ENCODE measurements around the gene CDKN1A. TPM values are rescaled to one million over a fixed set of nuclear protein-coding genes. Genes with fewer than 3 reads are reported as not detected.

CDKN1A gene
- total and polyA plus RNA-seq, 10 of the 15 experiments (the other 5 are each of a cell fraction or from before 2014, with no cell fraction given) = 25.2 to 637 (median 216) TPM

DNA sequence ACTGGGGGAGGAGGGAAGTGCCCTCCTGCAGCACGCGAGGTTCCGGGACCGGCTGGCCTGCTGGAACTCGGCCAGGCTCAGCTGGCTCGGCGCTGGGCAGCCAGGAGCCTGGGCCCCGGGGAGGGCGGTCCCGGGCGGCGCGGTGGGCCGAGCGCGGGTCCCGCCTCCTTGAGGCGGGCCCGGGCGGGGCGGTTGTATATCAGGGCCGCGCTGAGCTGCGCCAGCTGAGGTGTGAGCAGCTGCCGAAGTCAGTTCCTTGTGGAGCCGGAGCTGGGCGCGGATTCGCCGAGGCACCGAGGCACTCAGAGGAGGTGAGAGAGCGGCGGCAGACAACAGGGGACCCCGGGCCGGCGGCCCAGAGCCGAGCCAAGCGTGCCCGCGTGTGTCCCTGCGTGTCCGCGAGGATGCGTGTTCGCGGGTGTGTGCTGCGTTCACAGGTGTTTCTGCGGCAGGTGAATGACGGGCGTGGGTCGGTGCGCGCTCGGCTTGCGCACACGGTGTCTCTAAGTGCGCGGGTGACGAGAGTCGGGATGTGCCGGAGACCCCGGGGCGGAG is at the start of gene CDKN1A (continued):
- TF ChIP-seq, protein P1, sequence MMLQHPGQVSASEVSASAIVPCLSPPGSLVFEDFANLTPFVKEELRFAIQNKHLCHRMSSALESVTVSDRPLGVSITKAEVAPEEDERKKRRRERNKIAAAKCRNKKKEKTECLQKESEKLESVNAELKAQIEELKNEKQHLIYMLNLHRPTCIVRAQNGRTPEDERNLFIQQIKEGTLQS (IDR thresholded peaks at IDR 0.05; ENCODE audit: borderline replicate concordance, extremely low read depth, low read depth, low read length) = no peak
- TF ChIP-seq HDGF (IDR thresholded peaks at IDR 0.05) = no peak
- TF ChIP-seq, protein P2, sequence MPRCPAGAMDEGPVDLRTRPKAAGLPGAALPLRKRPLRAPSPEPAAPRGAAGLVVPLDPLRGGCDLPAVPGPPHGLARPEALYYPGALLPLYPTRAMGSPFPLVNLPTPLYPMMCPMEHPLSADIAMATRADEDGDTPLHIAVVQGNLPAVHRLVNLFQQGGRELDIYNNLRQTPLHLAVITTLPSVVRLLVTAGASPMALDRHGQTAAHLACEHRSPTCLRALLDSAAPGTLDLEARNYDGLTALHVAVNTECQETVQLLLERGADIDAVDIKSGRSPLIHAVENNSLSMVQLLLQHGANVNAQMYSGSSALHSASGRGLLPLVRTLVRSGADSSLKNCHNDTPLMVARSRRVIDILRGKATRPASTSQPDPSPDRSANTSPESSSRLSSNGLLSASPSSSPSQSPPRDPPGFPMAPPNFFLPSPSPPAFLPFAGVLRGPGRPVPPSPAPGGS (IDR thresholded peaks at IDR 0.05; ENCODE audit: borderline replicate concordance, insufficient read depth, low read depth, low read length, poor library complexity, severe bottlenecking) = peak; percentile 66
- TF ChIP-seq, protein P3, sequence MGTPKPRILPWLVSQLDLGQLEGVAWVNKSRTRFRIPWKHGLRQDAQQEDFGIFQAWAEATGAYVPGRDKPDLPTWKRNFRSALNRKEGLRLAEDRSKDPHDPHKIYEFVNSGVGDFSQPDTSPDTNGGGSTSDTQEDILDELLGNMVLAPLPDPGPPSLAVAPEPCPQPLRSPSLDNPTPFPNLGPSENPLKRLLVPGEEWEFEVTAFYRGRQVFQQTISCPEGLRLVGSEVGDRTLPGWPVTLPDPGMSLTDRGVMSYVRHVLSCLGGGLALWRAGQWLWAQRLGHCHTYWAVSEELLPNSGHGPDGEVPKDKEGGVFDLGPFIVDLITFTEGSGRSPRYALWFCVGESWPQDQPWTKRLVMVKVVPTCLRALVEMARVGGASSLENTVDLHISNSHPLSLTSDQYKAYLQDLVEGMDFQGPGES (IDR thresholded peaks at IDR 0.05) = no peak
- TF ChIP-seq BHLHE40 (IDR thresholded peaks at IDR 0.05; ENCODE audit: borderline replicate concordance in 1 of 2, low read depth in 2 of 2, low read length in 1 of 2) = peak; percentile 70 to 91
- TF ChIP-seq SMAD5 (IDR thresholded peaks at IDR 0.05; ENCODE audit: low read depth) = peak; percentile 97
- no peak for TF ChIP-seq KDM1A (IDR thresholded peaks at IDR 0.05; ENCODE audit: borderline replicate concordance)
- no peak for TF ChIP-seq PAX8 (IDR thresholded peaks at IDR 0.05)
- TF ChIP-seq TCF7 (IDR thresholded peaks at IDR 0.05; ENCODE audit: borderline replicate concordance) = no peak
- TF ChIP-seq, protein P4, sequence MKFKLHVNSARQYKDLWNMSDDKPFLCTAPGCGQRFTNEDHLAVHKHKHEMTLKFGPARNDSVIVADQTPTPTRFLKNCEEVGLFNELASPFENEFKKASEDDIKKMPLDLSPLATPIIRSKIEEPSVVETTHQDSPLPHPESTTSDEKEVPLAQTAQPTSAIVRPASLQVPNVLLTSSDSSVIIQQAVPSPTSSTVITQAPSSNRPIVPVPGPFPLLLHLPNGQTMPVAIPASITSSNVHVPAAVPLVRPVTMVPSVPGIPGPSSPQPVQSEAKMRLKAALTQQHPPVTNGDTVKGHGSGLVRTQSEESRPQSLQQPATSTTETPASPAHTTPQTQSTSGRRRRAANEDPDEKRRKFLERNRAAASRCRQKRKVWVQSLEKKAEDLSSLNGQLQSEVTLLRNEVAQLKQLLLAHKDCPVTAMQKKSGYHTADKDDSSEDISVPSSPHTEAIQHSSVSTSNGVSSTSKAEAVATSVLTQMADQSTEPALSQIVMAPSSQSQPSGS (IDR thresholded peaks at IDR 0.05; ENCODE audit: low read length) = no peak
- TF ChIP-seq TCF12 (IDR thresholded peaks at IDR 0.05; ENCODE audit: low read depth, low read length) = peak; percentile 90
- peak; percentile 16; the same call in 1 of the 2 replicates for TF ChIP-seq TARDBP (IDR thresholded peaks at IDR 0.05; ENCODE audit: borderline replicate concordance)
- no peak for TF ChIP-seq RFX5 (IDR thresholded peaks at IDR 0.05; ENCODE audit: low read depth, low read length)
- TF ChIP-seq BMI1 (IDR thresholded peaks at IDR 0.05; ENCODE audit: borderline replicate concordance) = no peak
- TF ChIP-seq FOXM1 (IDR thresholded peaks at IDR 0.05; ENCODE audit: low read depth, low read length) = no peak
- TF ChIP-seq NFYB (IDR thresholded peaks at IDR 0.05; ENCODE audit: insufficient read depth, low read depth, low read length) = no peak
- peak; percentile 17 for TF ChIP-seq MYC (IDR thresholded peaks at IDR 0.05; ENCODE audit: insufficient read depth, insufficient read length, insufficient replicate concordance, low read length, severe bottlenecking)
- peak; percentile 89 for TF ChIP-seq SMAD1 (IDR thresholded peaks at IDR 0.05; ENCODE audit: low read depth, partially characterized antibody)
- no peak for TF ChIP-seq ZZZ3 (IDR thresholded peaks at IDR 0.05; ENCODE audit: control insufficient read depth, insufficient read length, low read depth)
- no peak; the same call in 1 of the 2 replicates for TF ChIP-seq MTA3 (IDR thresholded peaks at IDR 0.05; ENCODE audit: borderline replicate concordance, low read length)
- no peak for TF ChIP-seq GABPA (IDR thresholded peaks at IDR 0.05; ENCODE audit: low read depth)
- 0 out of 2 replicates have a peak, but pooled peaks have one; percentile 42 for TF ChIP-seq ZNF24 (IDR thresholded peaks at IDR 0.05)
- TF ChIP-seq CBX3 (IDR thresholded peaks at IDR 0.05; ENCODE audit: borderline replicate concordance, low read depth) = no peak
- no peak; the same call in 1 of the 2 replicates for TF ChIP-seq ZNF207 (IDR thresholded peaks at IDR 0.05; ENCODE audit: borderline replicate concordance)
- no peak for TF ChIP-seq SRF (IDR thresholded peaks at IDR 0.05; ENCODE audit: low read depth in 2 of 2, low read length in 2 of 2)
- TF ChIP-seq ESRRA (IDR thresholded peaks at IDR 0.05; ENCODE audit: low read length) = 0 out of 2 replicates have a peak, but pooled peaks have one; percentile 43
- TF ChIP-seq SP1 (IDR thresholded peaks at IDR 0.05; ENCODE audit: low read depth, low read length) = no peak
